GM23338 (cell line): ENCODE measurements around the gene UBE2Q2.
A peak's percentile ranks its signal among the peaks of the same experiment; 100 is the strongest.

Source experiments
- CREB1 ChIP-seq: fragments of 250-450 bp; sonication (Bioruptor Pico); IDR thresholded peaks from 2 replicates; pipeline ENCODE4 v1.5.0; 2020; ENCODE audit warnings: low read depth, mild to moderate bottlenecking, moderate library complexity
- EZH2 ChIP-seq: fragments of 200-600 bp; sonication (generic); IDR thresholded peaks from one replicate; pipeline ENCODE4 v1.8.0; 2017; ENCODE audit warnings: antibody characterized with exemption, mild to moderate bottlenecking, low read depth; ENCODE audit not compliant: unreplicated experiment
- EZH2phosphoT487 ChIP-seq: fragments of 200-600 bp; sonication (generic); IDR thresholded peaks from one replicate; pipeline ENCODE4 v1.8.1; 2018; ENCODE audit warnings: antibody characterized with exemption; ENCODE audit not compliant: unreplicated experiment
- JUNB ChIP-seq: IDR thresholded peaks from one replicate; pipeline ENCODE4 v1.6.1; 2016; ENCODE audit warnings: antibody characterized with exemption; ENCODE audit not compliant: unreplicated experiment
- POLR2AphosphoS5 ChIP-seq: IDR thresholded peaks from 2 replicates; pipeline ENCODE4 v1.6.1; 2016; ENCODE audit warnings: antibody characterized with exemption, low read depth
- ZNF114 ChIP-seq: fragments of 250-450 bp; sonication (Bioruptor Pico); IDR thresholded peaks from 2 replicates; pipeline ENCODE4 v1.5.0; 2020; ENCODE audit warnings: mild to moderate bottlenecking, moderate library complexity
- TF ChIP-seq, protein P1 (sequence below), 2 experiments: fragments of 200-600 bp in 1 of 2; sonication (generic) in 1 of 2; conservative IDR thresholded peaks; 2 replicates each; pipeline versions ENCODE4 v1.5.1 to v1.6.1; 2016 to 2017; ENCODE audit warnings: antibody characterized with exemption in 2 of 2, low read depth in 2 of 2, mild to moderate bottlenecking in 2 of 2, moderate library complexity in 1 of 2
- TF ChIP-seq, protein P2 (sequence below): IDR thresholded peaks from one replicate; pipeline ENCODE4 v1.6.1; 2018; ENCODE audit warnings: antibody characterized with exemption; ENCODE audit not compliant: unreplicated experiment
- TF ChIP-seq, protein P3 (sequence below): fragments of 250-450 bp; sonication (Bioruptor Pico); IDR thresholded peaks from 2 replicates; pipeline ENCODE4 v1.5.0; 2020; ENCODE audit warnings: mild to moderate bottlenecking, moderate library complexity

DNA sequence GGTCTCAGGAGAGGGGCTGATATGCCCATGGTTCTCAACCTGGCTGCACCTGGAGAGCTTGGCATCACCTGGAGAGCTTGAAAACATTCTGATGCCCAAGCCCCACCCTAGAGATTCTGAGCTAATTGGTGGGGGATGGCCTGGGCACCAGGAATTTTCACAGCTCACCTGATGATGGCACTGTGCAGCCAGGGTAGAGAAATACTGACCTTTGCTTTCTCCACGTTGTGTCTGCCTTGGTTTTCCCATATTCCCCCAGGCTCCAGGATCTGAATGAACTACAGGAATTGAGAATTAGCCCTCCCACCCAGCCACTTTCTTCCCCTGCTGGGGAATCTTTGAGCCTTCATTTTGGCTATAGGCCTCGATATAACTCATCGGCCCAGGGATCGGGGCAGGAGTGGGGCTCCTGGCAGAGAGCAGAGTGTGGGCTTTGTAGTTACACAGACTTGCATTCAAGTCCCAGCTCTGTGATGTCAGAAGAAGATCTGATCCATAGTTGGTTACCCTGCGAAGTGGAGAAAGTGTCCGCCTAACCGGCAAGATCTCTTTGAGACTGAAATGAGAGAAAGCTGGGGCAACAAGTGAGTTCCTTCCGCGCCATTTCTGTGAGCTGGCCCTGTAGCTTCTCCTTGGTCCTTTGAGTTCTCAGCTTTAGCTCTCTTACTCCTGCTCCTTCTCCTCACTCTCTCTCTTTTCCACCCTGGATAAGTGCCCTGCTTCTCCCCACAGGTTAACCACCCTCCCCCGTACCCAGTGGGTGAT, 33.1 kb upstream of the UBE2Q2 start:
- TF ChIP-seq, protein P1, sequence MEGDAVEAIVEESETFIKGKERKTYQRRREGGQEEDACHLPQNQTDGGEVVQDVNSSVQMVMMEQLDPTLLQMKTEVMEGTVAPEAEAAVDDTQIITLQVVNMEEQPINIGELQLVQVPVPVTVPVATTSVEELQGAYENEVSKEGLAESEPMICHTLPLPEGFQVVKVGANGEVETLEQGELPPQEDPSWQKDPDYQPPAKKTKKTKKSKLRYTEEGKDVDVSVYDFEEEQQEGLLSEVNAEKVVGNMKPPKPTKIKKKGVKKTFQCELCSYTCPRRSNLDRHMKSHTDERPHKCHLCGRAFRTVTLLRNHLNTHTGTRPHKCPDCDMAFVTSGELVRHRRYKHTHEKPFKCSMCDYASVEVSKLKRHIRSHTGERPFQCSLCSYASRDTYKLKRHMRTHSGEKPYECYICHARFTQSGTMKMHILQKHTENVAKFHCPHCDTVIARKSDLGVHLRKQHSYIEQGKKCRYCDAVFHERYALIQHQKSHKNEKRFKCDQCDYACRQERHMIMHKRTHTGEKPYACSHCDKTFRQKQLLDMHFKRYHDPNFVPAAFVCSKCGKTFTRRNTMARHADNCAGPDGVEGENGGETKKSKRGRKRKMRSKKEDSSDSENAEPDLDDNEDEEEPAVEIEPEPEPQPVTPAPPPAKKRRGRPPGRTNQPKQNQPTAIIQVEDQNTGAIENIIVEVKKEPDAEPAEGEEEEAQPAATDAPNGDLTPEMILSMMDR (conservative IDR thresholded peaks at IDR 0.05; ENCODE audit: low read depth in 2 of 2) = peak; percentile 63 to 92
- TF ChIP-seq EZH2phosphoT487 (no peak), JUNB (no peak), CREB1 (no peak), EZH2 (no peak), ZNF114 (CRISPR knock-in tag) (no peak), POLR2AphosphoS5 (no peak)
- TF ChIP-seq, protein P2, sequence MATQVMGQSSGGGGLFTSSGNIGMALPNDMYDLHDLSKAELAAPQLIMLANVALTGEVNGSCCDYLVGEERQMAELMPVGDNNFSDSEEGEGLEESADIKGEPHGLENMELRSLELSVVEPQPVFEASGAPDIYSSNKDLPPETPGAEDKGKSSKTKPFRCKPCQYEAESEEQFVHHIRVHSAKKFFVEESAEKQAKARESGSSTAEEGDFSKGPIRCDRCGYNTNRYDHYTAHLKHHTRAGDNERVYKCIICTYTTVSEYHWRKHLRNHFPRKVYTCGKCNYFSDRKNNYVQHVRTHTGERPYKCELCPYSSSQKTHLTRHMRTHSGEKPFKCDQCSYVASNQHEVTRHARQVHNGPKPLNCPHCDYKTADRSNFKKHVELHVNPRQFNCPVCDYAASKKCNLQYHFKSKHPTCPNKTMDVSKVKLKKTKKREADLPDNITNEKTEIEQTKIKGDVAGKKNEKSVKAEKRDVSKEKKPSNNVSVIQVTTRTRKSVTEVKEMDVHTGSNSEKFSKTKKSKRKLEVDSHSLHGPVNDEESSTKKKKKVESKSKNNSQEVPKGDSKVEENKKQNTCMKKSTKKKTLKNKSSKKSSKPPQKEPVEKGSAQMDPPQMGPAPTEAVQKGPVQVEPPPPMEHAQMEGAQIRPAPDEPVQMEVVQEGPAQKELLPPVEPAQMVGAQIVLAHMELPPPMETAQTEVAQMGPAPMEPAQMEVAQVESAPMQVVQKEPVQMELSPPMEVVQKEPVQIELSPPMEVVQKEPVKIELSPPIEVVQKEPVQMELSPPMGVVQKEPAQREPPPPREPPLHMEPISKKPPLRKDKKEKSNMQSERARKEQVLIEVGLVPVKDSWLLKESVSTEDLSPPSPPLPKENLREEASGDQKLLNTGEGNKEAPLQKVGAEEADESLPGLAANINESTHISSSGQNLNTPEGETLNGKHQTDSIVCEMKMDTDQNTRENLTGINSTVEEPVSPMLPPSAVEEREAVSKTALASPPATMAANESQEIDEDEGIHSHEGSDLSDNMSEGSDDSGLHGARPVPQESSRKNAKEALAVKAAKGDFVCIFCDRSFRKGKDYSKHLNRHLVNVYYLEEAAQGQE = no peak
- TF ChIP-seq, protein P3, sequence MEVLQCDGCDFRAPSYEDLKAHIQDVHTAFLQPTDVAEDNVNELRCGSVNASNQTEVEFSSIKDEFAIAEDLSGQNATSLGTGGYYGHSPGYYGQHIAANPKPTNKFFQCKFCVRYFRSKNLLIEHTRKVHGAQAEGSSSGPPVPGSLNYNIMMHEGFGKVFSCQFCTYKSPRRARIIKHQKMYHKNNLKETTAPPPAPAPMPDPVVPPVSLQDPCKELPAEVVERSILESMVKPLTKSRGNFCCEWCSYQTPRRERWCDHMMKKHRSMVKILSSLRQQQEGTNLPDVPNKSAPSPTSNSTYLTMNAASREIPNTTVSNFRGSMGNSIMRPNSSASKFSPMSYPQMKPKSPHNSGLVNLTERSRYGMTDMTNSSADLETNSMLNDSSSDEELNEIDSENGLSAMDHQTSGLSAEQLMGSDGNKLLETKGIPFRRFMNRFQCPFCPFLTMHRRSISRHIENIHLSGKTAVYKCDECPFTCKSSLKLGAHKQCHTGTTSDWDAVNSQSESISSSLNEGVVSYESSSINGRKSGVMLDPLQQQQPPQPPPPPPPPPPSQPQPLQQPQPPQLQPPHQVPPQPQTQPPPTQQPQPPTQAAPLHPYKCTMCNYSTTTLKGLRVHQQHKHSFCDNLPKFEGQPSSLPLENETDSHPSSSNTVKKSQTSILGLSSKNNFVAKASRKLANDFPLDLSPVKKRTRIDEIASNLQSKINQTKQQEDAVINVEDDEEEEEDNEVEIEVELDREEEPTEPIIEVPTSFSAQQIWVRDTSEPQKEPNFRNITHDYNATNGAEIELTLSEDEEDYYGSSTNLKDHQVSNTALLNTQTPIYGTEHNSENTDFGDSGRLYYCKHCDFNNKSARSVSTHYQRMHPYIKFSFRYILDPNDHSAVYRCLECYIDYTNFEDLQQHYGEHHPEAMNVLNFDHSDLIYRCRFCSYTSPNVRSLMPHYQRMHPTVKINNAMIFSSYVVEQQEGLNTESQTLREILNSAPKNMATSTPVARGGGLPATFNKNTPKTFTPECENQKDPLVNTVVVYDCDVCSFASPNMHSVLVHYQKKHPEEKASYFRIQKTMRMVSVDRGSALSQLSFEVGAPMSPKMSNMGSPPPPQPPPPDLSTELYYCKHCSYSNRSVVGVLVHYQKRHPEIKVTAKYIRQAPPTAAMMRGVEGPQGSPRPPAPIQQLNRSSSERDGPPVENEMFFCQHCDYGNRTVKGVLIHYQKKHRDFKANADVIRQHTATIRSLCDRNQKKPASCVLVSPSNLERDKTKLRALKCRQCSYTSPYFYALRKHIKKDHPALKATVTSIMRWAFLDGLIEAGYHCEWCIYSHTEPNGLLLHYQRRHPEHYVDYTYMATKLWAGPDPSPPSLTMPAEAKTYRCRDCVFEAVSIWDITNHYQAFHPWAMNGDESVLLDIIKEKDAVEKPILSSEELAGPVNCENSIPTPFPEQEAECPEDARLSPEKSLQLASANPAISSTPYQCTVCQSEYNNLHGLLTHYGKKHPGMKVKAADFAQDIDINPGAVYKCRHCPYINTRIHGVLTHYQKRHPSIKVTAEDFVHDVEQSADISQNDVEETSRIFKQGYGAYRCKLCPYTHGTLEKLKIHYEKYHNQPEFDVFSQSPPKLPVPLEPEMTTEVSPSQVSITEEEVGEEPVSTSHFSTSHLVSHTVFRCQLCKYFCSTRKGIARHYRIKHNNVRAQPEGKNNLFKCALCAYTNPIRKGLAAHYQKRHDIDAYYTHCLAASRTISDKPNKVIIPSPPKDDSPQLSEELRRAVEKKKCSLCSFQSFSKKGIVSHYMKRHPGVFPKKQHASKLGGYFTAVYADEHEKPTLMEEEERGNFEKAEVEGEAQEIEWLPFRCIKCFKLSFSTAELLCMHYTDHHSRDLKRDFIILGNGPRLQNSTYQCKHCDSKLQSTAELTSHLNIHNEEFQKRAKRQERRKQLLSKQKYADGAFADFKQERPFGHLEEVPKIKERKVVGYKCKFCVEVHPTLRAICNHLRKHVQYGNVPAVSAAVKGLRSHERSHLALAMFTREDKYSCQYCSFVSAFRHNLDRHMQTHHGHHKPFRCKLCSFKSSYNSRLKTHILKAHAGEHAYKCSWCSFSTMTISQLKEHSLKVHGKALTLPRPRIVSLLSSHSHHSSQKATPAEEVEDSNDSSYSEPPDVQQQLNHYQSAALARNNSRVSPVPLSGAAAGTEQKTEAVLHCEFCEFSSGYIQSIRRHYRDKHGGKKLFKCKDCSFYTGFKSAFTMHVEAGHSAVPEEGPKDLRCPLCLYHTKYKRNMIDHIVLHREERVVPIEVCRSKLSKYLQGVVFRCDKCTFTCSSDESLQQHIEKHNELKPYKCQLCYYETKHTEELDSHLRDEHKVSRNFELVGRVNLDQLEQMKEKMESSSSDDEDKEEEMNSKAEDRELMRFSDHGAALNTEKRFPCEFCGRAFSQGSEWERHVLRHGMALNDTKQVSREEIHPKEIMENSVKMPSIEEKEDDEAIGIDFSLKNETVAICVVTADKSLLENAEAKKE (CRISPR knock-in tag) = no peak
